Activated CD4-positive, CD25-positive, alpha-beta regulatory T cell treated with anti-CD3 and anti-CD28 coated beads, Interleukin-2, amount 50 U/mL, for 16 hours (primary cell): ENCODE data around the gene OTOGL.
"Not testable (repeated sequence)": the region's sequence is repeated elsewhere in the genome, so short reads cannot be mapped to it uniquely, and the experiment has no call there.

Experiments
- DNase-seq: peaks from one replicate; pipeline ENCODE4 v3.0.0-alpha.2; 2020; ENCODE audit warnings: low read depth, low spot score

The OTOGL gene

GRCh38 chr12:80273144-80273543 lies 173.8 kb downstream of the OTOGL start:
- DNase-seq: no peak

- DNase-seq: no peak
Observed at GRCh38 chr12:80277732-80278131, 178.4 kb downstream of the OTOGL start.

DNA sequence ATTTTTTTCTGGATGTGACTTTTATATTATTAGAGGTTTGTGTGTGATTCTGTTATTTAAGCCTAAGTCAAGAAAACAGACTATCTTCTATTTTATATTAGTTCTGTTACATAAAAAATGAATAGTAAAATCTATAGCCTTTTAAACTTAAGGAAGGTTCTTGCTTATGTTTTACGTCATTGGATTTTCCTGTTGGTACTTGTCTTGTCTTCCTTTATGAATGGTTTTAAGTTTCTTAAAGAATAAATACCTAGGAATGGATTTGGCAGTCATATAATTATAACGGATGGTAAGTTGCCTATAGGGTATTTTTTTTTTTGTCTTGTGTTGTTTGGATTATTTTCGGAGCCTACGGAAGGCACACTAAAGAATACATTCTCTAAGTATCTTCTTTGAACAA lies 182.9 kb downstream of the OTOGL start:
- DNase-seq: no peak

DNA sequence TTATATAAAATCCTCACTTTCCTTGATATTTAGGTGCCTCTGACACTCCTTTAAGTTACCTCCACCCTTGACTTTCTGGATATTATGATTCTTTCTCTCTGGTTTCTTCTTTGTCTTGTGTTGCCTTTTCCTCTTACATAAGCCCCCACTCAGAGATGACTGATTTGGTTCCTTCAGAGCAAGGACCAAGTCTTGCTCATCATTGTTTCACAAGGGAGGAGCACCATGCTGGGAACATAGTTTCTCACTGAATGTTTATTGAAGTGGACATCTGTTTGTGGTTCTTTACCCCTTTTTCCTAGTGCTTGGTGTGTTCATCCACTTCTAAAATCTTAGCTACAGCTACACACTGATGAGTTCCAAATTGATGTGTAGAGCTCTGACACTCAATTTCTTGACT lies 183.4 kb downstream of the OTOGL start:
- DNase-seq: no peak

DNA sequence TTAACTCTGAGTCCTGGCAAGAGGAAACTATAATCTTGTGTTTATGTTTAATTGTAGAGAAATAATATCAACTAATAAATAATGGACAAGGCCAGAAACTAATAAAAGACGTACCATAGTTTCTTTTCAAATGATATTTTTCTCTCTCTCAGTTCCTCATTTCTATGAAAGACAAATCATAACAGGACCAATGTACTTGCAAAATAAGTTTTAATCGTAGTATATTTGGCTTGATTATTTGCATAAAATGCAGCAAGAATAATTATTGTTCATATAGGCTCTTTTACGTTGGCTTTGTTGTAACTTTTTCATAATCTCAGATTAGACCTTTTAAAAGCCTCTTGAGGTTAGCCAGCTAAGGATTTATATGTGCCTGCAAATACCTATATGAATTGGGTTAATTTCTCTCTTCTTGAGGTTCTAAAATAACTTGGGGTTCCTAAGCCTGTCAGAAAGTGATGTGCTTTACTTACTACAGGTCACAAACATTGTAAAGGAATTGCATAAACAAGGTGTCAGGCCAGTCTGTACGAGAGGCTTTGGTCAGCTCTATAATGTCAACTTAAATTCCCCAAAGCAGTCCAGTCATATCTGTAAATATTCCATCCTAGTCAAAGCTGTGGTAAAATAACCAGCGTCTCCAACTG lies 191.9 kb downstream of the OTOGL start:
- DNase-seq: no peak

DNA sequence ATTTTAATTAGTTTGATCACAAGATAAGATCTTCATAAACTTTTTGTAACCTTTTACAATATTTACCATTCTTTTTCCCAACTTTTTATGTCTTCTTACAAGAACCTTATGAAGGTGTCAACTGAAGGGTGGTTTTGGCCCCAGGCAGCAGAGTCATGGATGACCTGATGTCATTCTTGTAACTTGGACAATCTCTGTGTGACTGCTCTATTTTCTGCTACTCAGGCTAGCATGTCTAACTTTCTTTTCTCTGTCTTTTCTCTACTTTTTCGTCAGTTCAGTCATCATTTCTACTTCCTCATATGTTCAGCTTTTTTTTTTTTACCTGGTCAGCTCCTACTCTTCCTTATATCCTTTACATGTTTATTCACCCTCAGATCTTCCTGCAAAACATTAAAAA lies 194.0 kb downstream of the OTOGL start:
- no peak for DNase-seq

GRCh38 chr12:80293759-80294158 lies 194.4 kb downstream of the OTOGL start:
- DNase-seq: no peak

DNA sequence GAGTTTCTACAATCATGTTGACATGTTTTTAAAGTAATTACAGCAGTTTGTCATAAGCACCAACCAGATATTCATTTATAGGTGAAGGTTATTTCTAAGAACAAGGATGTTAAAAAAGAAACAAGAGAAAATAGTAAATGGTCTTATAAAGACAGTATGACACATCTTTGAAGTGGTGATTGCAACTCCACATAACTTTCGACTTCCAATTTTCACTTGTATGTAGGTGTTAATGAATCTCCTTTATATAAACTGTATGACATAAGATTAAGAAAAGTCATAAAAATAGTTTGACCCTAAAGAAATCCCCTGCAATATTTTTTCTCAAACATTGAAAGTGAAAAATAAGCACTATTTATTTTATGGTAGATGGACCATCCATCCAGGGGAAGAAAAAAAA lies 199.9 kb downstream of the OTOGL start:
- DNase-seq: no peak

GRCh38 chr12:80299976-80300375 lies 200.6 kb downstream of the OTOGL start:
- DNase-seq: no peak

DNA sequence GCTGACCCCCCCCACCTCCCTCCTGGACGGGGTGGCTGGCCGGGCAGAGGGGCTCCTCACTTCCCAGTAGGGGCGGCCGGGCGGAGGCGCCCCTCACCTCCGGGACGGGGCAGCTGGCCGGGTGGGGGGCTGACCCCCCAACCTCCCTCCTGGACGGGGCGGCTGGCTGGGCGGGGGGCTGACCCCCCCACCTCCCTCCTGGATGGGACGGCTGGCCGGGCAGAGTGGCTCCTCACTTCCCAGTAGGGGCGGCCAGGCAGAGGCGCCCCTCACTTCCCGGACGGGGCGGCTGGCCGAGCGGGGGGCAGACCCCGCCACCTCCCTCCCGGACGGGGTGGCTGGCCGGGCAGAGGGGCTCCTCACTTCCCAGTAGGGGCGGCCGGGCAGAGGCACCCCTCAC lies 208.1 kb downstream of the OTOGL start:
- DNase-seq: not testable (repeated sequence)

- DNase-seq: no peak
Observed at GRCh38 chr12:80313209-80313608, 213.9 kb downstream of the OTOGL start.

DNA sequence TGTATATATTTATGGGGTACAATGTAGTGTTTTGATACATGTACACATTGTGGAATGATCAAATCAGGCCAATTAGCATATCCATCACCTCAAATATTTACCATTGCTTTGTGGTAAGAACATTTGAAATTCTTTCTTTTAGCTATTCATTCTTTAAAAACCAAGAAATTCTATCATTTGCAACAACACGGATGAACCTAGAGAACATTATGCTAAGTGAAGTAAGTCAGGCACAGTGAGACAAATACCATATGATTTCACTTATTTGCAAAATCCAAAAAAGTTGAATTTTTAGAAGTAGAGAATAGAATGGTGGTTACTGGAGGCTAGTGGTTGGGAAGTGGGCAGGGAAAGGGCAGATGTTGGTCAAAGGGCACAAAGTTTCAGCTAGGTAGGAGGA lies 215.4 kb downstream of the OTOGL start:
- no peak for DNase-seq

- DNase-seq: no peak
Observed at GRCh38 chr12:80316222-80316621, 216.9 kb downstream of the OTOGL start.

GRCh38 chr12:80317307-80317706 lies 218.0 kb downstream of the OTOGL start:
- no peak for DNase-seq

GRCh38 chr12:80317899-80318298 lies 218.6 kb downstream of the OTOGL start:
- DNase-seq: no peak

GRCh38 chr12:80320121-80320678 lies 220.9 kb downstream of the OTOGL start:
- no peak for DNase-seq

DNA sequence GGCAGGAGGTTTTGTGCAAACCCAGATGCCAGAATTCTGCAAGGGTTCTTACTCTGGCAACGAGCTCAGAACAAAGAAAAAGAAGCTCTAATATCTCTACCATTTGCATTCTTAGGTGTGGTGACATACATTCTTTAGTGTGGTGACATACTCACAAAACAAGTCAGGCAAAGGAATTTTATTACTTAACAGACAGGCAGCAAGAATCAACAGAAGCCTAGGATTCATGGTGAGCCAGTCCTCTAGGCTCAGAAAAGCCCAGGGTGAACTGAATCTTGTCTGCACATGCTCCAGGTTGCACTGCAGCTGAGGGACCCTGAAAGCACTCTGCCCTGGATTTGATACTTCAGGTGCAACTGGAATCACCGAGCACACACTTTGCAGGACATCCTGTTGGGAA lies 222.3 kb downstream of the OTOGL start:
- no peak for DNase-seq

DNA sequence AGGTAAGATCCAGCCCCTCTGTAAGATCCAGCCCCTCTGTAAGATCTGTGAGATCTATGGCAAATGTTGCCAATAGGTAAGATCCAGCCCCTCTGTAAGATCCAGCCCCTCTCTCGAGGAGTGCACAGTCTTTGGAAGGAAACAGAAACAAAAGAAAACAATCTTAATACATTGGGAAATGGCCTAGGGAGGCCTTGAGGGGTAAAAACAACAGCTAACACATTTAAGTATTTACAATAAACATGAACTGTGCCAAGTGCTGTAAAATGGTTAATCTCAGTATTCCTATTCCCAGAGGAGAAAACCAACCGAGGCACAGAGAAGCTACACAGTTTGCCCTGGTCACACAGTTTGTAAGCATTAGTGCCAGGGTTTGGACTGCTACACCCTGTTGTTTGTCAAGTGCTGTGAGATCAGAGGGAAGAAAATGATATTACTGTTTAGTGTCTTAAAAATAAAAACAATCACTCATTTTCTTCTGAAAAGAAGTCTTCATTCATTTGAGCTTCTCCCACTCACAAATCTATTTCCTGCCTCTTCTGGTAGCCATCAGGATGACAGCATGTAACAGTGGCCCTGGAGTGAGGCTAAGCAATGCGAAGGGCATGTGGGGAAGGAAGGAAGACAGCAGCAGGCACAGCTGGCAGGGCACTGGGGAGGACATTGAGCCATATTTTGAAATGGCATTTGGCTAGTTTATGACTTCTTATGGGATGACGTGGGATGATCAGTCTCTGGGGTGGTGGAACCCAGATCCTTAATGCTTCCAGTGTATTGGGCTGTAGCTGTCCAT lies 226.0 kb downstream of the OTOGL start:
- DNase-seq: no peak

- no peak for DNase-seq
Observed at GRCh38 chr12:80332827-80333226, 233.5 kb downstream of the OTOGL start.

GRCh38 chr12:80352474-80352873 lies 253.1 kb downstream of the OTOGL start:
- no peak for DNase-seq

DNA sequence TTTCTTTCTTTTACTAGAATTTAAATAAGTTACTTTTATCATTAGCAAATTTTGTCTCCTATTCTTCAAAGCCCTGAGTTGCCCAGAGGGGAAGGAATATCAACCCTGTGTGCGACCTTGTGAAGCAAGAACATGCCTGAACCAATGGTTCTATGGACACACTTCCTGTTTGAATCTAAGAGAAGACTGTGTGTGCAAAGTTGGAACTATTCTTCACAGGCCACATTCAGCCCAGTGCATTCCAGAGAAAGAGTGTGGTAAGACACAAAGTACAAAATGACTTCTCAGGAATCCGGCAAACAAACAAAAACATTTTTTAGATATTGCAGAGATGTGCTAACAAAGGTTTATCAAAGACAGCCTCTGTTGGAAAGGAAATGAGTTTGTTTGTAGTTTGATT lies 253.9 kb downstream of the OTOGL start:
- no peak for DNase-seq

- no peak for DNase-seq
Observed at GRCh38 chr12:80356097-80356496, 256.8 kb downstream of the OTOGL start.

- DNase-seq: no peak
Observed at GRCh38 chr12:80359703-80360102, 260.4 kb downstream of the OTOGL start.
